GM18519 (cell line): ENCODE measurements around the gene PLA2G5.

Experiments used
- ATAC-seq: cut with Tn5 transposase; IDR thresholded peaks from one replicate; pipeline ENCODE4 v1.9.1; 2021; ENCODE audit warnings: mild to moderate bottlenecking, moderate library complexity; ENCODE audit not compliant: unreplicated experiment, low FRiP score

Gene PLA2G5

GRCh38 chr1:20141001-20141400 is 71.0 kb downstream of the PLA2G5 start:
- ATAC-seq = no peak

DNA sequence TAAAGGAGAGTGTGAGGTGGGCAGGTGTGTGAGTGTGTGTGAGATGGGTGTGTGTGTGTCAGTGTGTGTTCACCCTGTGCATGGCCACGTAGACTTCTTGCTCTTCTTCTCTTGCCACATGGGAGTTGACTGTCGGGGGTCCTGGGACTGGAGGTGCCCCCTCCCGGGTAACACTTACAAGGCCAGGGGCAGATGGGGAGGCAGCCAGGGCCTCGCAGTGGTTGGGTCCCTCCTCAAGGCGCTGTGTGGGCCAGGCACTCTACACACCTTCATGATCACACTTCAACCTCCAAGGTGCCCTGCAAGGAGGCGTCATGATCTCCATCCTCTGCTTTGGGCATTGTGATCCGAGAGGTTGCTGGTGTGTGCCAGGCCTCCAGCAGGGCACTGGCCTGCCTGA is 71.5 kb downstream of the PLA2G5 start:
- no peak for ATAC-seq
